ENCODE measurements around the gene ST14.
A peak's percentile ranks its signal among the peaks of the same experiment; 100 is the strongest.

The ST14 gene

GRCh38 chr11:130137999-130138398 is 21.6 kb upstream of the ST14 start:
- DNase-seq, result no peak

- DNase-seq, result no peak
Measured at GRCh38 chr11:130139401-130139800, 20.2 kb upstream of the ST14 start.

GRCh38 chr11:130141561-130142341 is 17.8 kb upstream of the ST14 start:
- DNase-seq, result no peak

GRCh38 chr11:130144141-130144540 is 15.4 kb upstream of the ST14 start:
- no peak for DNase-seq

- DNase-seq, result no peak
Measured at GRCh38 chr11:130144861-130145281, 14.7 kb upstream of the ST14 start.

GRCh38 chr11:130145311-130145812 is 14.2 kb upstream of the ST14 start:
- DNase-seq, result no peak

GRCh38 chr11:130145975-130146776 is 13.4 kb upstream of the ST14 start:
- peak; percentile 29 for DNase-seq

GRCh38 chr11:130146796-130147195 is 12.8 kb upstream of the ST14 start:
- DNase-seq, result no peak

GRCh38 chr11:130148796-130149326 is 10.7 kb upstream of the ST14 start:
- DNase-seq, result no peak

GRCh38 chr11:130150790-130151189 is 8.8 kb upstream of the ST14 start:
- DNase-seq, result no peak

GRCh38 chr11:130151196-130151595 is 8.4 kb upstream of the ST14 start:
- DNase-seq, result no peak

GRCh38 chr11:130156108-130157022 is 3.2 kb upstream of the ST14 start:
- DNase-seq, result peak; percentile 7

- no peak for DNase-seq
Measured at GRCh38 chr11:130157101-130157500, 2.5 kb upstream of the ST14 start.

GRCh38 chr11:130157840-130158239 is 1.7 kb upstream of the ST14 start:
- DNase-seq, result no peak

- DNase-seq, result no peak
Measured at GRCh38 chr11:130159139-130159538, 443 bp upstream of the ST14 start.

GRCh38 chr11:130160498-130161155 is 1.0 kb downstream of the ST14 start:
- DNase-seq, result peak; percentile 24

- DNase-seq, result peak; percentile 26
Measured at GRCh38 chr11:130161441-130162145, 2.0 kb downstream of the ST14 start.

GRCh38 chr11:130162733-130163132 is 3.2 kb downstream of the ST14 start:
- DNase-seq, result no peak

- DNase-seq, result no peak
Measured at GRCh38 chr11:130163346-130164220, 4.0 kb downstream of the ST14 start.

GRCh38 chr11:130164221-130164570 is 4.6 kb downstream of the ST14 start:
- no peak for DNase-seq
